Measurements from ENCODE around the gene LRMDA. TPM values are rescaled to one million over a fixed set of nuclear protein-coding genes. Genes with fewer than 3 reads are reported as not detected.

Gene LRMDA
- total RNA-seq, 1 experiment from 2014 or later: 1.2 TPM

GRCh38 chr10:76245951-76246495, 814.6 kb downstream of the LRMDA start:
- no TSS peak for BruUV-seq (replicated peaks)
- Histone ChIP-seq H3F3A (ENCODE audit: low read length, unreplicated experiment) (no peaks in the 10 kb centered on the region), H3K9me2 (replicated peaks; ENCODE audit: low read length) (no peaks in the 10 kb centered on the region; the same call in 1 of the 2 replicates), H2AFZ (ENCODE audit: low read length) (no peak overlapping the region), H3K9ac (ENCODE audit: low read length) (no peak overlapping the region), H4K20me1 (ENCODE audit: low read length) (no peaks in the 10 kb centered on the region), H3K36me3 (ENCODE audit: low read depth, low read length) (no peaks in the 10 kb centered on the region), H3K9me3 (ENCODE audit: low read length) (no peaks in the 10 kb centered on the region), H3K27ac (ENCODE audit: low read length) (no peak overlapping the region), H3K4me1 (ENCODE audit: insufficient read depth, low read length) (0 out of 2 replicates have a peak, but pooled peaks cover 4% of the 10 kb centered on the region), H3K4me2 (ENCODE audit: low read length) (no peak overlapping the region), H3K27me3 (ENCODE audit: low read length) (peaks cover 47% of the 10 kb centered on the region; the same call in 1 of the 2 replicates), H3K79me2 (ENCODE audit: low read length) (no peaks in the 10 kb centered on the region), H3K4me3 (ENCODE audit: low read length) (no peak overlapping the region)
- ATAC-seq: 0 out of 2 replicates have a peak, but pooled peaks have one; percentile 16
- intact Hi-C loops (cut with micrococcal nuclease): no loop called here
- TF ChIP-seq EZH2phosphoT487 (IDR thresholded peaks at IDR 0.05; ENCODE audit: borderline replicate concordance, low read length) (no peak), EZH2 (IDR thresholded peaks at IDR 0.05; ENCODE audit: low read length, unreplicated experiment) (no peak), CTCF (conservative IDR thresholded peaks at IDR 0.05; ENCODE audit: low read depth, low read length) (no peak)
- CTCF ChIA-PET: no interaction called here
- peak; percentile 71 for DNase-seq
- POLR2A ChIA-PET (ENCODE audit: unreplicated experiment): no interaction called here

GRCh38 chr10:76248649-76249200, 817.3 kb downstream of the LRMDA start:
- Histone ChIP-seq H2AFZ (ENCODE audit: low read length) (no peak overlapping the region), H3K27me3 (ENCODE audit: low read length) (peaks cover 62% of the 10 kb centered on the region), H3K9ac (ENCODE audit: low read length) (no peak overlapping the region), H4K20me1 (ENCODE audit: low read length) (no peaks in the 10 kb centered on the region), H3K9me3 (ENCODE audit: low read length) (no peaks in the 10 kb centered on the region), H3K9me2 (replicated peaks; ENCODE audit: low read length) (no peaks in the 10 kb centered on the region; the same call in 1 of the 2 replicates), H3K4me2 (ENCODE audit: low read length) (no peak overlapping the region), H3F3A (ENCODE audit: low read length, unreplicated experiment) (no peaks in the 10 kb centered on the region), H3K79me2 (ENCODE audit: low read length) (no peaks in the 10 kb centered on the region), H3K27ac (ENCODE audit: low read length) (no peak overlapping the region), H3K4me1 (ENCODE audit: insufficient read depth, low read length) (0 out of 2 replicates have a peak, but pooled peaks cover 4% of the 10 kb centered on the region), H3K4me3 (ENCODE audit: low read length) (no peak overlapping the region), H3K36me3 (ENCODE audit: low read depth, low read length) (no peaks in the 10 kb centered on the region)
- CTCF ChIA-PET: no interaction called here
- intact Hi-C loops (cut with micrococcal nuclease): no loop called here
- POLR2A ChIA-PET (ENCODE audit: unreplicated experiment): no interaction called here
- TF ChIP-seq CTCF (conservative IDR thresholded peaks at IDR 0.05; ENCODE audit: low read depth, low read length) (no peak), EZH2phosphoT487 (IDR thresholded peaks at IDR 0.05; ENCODE audit: borderline replicate concordance, low read length) (no peak), EZH2 (IDR thresholded peaks at IDR 0.05; ENCODE audit: low read length, unreplicated experiment) (no peak)
- DNase-seq (no peak), ATAC-seq (no peak)
- BruUV-seq (replicated peaks): no TSS peak
